Middle frontal gyrus (tissue), 1 donor: ENCODE measurements around the gene CRYGN.

Experiments
- DNase-seq: peaks from one replicate; pipeline ENCODE4 v3.0.0-alpha.2; 2015; ENCODE audit warnings: low spot score; ENCODE audit errors: extremely low spot score

CRYGN gene

DNA sequence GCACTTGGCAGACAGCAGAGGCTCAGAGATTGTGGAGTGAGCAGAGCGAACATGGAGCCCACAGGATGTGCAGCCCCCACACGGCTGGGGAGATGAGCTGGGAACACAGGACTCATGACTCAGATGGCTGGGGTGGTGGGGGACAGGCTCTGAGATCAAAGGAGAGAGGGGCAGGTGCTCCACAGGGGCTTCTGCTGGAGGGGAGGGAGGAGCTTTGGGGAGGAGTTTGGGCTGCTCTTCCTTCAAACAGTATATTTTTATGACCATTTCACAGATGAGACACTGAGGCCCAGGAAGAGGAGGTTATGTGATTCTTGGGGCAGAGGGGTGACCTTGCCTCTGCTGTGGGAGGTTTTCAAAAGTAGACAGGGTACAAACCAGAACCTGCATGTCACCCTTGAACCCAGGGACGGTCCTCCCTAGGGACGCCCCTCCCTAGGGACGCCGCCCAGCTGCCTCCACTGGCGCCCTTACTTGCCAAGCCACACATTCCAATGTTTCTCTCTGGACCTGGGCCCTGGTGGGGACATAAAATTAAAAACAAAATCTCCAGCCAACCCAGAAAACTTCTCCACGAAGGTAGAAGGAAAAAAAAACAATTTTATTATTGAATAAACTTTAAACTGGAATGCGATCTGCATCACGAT, 981 bp upstream of the CRYGN start:
- DNase-seq: no peak

DNA sequence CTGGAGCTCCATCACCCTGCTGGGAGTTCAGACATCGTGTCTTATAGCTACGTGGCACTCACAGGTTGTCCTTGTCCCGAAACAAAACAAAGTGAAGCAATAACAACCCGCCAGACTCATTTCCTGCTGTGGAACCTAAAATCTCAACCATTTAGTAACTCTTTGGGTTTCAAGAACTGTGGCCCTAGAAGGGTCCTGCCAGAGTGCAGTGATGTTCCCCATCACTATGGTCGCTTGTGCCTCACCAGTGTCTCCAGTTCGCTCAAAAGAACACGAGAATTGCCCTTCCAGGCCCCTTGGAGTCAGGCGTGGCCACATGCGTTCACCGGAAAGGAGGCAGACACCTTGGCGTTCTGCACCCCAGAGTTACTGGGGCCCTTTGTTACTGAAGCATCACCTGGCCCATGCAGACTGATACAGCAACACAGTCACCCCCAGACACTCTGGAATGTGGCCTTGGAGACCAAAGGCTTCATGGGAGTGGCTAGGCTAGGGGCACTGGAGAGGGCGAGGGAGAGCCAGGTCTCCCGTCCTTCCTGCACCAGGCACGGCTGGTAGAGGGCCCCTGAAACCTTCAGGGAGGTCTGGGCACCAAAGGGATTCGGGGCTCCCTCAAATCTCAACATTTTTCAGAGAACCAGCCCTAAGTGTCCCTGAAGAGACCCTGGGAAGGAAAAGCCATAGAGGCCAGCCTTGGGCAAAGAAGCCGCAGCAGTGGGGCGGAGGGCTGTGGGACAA, 908 bp downstream of the CRYGN start:
- no peak for DNase-seq

DNA sequence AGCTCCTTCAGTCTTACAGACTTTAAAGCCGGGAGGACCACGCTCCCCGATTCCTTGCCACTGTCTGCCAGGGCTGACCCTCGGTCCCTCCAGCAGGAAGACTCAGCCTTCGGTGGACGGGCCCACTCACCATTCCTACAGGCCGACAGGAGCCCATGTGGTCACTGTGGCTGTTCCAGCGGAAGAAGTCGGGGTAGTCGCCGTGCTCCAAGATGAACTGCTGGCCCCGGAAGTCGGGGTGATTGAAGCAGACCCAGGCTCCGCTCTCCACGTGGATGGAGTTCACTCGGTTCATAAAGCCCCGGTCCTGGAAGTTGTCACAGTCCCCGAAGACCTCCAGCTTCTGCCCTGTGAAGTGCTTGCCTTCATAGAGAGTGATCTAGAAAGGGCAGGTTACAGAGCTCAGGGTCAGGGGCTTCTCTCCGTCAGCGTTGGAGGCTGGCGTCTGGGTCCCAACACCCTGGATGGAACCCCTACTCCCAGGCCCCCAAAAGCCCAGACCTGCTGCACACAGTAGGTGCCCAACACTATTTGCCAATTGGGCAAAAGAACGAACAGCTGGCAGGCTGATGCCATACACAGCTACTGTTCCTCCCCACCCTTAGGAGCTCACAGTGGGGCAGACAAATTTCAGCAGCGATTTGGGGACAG, 1.9 kb downstream of the CRYGN start:
- DNase-seq: no peak

DNA sequence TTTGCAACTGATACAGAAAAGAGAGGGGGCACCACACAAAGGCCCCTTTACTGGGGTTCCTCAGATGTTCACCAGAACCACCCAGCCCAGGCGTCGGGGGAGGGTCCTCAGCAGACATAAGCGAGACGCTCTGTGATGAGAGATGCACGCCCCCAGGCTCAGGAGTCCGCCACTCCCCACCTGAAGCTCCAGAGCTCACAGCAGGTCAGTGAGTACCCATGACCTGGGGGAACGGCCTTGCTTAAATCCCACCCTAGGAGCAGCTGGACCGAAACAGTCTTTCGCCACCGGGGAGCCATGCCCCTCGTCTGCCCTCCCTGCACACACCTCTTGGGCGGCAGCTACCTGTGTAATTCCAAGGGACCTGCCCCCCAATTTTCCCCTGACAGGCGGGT, 2.8 kb downstream of the CRYGN start:
- DNase-seq: no peak

DNA sequence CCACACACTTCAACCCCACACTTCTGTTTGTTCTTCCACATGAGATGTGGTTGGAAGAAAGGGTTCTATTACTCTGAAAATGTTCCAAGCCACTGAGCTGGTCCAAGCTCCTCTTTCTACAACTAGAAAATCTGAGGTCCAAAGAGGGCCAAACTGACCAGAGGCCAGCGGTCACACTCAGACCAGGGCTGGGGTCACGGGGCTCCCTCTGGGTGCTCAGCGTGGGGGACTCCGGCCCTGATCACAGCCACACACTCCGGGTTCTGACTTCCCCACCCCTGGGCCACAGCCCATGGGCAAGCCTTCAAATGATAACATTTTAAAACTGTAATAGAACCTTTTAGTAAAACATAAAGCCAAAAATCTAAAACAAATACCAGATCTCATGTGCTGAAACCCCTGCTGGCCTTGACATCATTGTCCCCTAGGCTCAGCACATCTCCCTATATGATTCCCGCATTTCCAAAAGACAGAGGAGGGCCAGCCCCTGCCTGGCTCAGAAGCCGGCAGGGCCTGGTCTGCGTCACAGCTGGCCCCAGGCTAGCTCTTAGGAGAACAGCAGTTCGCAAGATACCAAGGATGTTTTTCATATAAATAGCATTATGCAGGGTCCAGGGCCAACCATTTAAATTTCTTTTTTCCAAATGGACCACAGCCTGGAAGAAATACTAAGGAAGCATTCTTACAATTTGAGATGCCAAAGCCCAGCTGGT, 3.3 kb downstream of the CRYGN start:
- no peak for DNase-seq

DNA sequence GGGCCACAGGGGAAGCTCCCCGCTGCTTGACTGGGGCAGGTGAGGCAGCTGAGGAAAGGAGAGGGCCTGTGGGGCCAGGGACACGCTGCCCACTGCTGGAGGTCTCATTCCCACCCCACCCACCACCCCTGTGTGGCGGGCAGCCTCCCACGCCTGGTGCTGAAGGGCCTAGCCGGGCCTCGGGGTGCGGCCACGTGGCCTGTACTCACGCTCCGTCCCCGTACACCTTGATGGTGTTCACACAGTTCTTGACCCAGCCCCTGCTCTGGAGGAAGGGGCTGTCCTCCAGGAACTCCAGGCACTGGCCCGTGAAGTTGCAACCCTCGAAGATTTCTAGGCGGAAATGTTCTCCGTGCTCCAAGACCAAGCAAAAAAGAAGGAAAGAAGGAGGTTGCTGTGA, 4.0 kb downstream of the CRYGN start:
- no peak for DNase-seq

DNA sequence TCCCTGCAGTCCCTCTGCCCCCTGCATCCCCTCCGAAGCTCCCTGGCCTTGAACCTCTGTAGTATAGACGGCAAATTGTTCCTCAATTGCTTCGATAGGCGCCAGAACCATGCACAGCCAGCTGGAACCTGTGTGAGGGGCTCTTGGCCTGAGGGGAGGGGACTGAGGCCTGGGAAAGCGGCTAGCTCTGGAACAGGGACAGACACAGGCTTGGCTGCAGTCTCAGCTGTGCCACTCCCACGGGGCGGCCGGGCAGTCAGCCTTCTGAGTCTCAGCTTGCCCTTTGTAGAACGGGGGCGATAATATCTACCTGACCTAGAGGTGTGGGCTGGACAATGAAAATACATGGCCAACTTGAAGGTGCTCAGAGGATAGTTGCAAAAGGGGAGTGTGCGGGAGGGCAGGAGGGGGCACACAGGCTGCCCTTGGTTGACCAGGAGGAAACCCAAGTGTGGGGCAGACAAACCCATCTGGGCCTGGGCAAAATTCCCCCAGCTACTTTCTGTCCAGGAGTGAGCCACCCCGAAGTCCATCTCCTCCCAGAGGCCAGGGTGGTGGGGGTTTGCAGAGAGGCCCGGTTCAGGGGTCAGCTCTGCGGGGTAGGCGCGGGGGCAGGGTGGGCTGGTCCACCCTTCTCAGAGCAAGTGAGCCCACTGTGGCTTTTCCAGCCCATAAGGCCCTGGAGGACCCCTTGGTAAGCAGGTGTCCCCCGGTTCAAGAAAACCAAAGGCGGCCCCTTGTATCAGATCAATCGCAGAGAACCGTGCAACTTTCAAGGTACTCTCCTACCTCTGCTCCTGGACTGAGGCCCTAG, 4.6 kb downstream of the CRYGN start:
- no peak for DNase-seq

DNA sequence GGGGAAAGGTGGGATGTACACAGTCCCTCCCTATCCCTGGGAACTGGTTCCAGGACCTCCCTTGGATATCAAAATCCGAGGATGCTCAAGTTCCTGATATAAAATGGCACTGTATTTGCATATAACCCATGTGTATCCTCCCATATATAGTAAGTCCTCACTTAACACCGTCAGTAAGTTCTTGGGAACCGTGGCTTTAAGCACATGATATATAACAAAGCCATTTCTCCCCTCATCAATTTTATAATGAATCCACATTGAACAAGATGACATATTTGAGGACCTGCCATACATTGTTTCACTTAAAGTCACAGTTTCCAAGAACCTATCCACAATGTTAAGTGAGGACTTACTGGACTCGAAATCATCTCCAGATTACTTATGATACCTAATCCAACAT, 5.4 kb downstream of the CRYGN start:
- DNase-seq: no peak

DNA sequence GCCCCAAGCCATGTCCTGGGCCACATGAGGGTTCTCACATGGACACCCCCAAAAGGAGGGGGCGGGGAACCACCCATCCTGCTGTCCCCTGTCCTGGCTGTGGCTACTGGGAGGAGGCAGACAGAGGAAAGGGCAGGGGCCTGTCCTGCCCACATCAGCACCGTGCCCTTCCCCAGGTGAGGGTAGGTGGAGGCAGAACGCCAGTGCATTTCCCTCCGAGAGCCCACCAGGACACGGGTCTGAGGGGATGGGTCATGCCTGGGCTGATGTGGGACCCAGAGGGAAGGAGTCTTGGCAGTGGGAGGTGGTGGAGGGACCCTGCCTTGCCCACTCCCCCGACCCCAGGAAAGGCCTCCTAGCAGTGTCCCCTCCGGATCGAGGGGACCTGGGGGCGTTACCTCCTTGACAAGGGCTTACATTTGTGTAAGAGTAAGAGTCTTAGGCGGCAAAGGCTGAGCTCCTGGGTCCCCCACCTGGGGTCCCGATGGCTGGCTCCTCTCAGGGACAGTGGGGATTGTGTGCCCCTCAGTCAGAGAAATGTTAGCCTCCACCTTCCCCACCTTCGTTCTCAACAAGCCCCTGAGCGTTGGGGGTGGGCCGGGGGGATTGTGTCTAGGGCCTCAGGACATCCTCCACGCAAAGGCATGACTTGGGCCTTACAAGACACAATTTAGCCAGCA, 6.1 kb downstream of the CRYGN start:
- no peak for DNase-seq

DNA sequence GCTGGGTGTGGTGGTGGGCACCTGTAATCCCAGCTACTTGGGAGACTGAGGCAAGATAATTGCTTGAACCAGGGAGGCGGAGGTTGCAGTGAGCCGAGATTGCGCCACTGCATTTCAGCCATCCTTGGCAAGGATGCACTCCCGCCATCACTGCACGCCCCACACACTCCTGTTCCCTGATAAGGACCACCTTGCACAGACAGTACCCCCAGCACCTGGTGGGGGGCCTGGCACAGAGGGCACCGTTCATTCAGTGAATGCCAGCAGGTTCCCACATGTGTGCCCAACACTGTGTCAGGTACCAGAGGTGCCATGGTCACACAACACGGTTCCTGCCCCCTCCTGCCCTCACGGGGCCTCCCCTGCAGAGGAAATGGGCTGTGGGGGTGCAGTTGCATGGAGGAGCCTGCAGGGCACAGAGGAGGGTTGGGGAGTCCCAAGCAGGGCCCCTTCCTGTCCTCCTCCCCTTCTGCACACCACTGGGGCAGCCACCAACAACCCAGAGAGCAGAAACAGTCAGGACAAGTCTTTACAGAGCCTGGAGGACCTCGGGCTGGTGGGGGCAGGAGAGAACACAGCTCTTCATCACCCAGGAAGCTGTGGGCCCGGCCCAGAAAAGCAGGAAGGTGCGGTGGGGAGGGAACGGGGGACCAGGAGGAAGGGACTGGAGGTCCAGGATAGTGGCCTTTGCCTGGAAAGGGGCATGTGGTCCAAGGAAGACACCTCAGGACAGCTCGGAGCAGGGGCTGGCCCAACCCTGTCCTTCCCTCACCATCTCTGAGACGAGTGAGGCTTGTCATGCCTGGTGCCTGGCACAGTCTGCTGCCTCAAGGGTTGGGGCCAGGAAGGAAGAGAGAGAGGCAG, 7.1 kb downstream of the CRYGN start:
- DNase-seq: no peak

DNA sequence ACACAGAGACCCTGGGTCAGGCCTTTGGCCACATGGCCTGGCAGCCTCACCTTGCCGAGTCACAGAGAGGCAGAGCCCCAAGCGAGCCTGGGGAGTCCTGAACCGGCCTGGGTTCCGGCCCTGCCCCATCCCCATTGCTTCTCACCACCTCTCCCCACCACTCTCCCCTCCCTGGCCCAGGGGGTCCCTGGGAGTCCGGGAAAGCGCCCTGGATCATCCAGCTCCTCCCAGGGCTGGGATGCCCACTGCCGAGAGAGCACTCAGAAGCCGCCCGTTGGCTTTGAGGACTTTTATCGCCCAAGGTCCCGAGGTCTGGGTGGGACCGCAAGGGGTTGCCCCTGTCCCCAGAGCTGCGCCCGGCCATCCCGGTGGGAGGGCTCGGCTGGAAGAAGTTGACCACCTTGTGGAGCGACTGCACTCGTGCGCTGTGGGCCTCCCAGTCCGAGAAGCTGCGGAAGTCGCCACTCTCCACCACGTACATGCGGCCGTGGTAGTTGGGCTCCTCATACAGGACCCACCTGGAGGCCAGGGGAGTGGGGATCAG, 8.1 kb downstream of the CRYGN start:
- DNase-seq: no peak

DNA sequence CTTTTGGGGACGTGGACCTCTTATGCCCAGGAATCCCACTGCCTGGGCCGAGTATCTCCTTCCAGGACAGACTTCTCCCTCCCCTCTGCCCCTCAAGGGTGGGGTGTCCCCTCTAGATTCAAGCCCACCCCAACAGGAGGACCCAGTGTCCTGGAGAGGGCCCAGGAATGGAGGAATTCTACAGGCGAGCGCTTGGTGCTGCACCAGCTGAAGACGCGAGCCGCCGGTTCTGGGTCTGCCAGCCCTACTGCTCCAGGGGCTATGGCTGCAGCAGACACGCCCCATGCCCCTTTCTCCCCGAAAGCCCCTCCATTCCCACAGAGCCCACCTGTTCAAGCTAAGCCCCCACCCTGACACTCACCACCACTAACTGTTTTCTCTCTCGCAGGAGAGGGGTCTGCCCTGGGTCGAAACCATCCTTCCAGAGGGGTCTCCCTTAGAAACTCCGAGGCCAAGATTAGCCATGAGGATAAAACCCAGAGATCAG, 8.6 kb downstream of the CRYGN start:
- no peak for DNase-seq

DNA sequence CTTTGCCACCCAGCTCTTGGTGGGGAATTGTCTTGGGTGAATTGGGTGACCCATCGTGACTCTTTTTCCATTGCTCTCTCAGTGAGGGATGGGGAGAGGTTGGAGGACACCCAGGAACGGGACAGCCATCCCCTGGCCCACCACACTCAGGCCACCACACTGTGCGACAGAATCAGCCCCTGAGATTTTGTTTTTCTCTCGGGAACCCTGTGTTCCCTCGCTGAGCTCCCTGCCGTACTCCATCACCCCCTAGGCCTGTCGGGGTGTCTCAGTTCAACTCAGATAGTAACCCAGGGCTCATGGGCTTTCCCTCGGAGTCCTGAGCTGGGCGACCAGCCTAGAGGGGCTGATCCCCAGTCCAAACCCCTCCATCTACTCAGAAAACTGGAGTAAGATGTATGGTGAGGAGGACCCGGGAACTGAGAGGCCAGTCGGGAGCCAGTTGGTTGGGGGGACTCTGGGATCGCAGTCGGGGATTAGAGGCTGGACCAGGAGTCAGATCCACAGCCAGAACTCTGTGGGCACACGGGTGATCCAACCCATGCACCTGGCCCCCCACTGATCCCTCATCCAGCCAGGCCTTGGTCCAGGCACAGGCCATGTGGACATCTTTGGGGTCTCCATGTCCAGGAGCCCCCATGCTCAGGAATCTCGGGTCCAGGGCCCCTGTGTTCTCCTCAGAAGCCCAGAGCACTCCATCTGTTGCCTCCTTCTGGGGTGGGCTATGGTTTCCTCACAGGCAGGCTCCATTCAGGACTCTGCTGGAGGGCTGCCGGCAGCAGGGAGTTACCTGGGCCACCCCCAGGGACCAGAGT, 9.3 kb downstream of the CRYGN start:
- no peak for DNase-seq

DNA sequence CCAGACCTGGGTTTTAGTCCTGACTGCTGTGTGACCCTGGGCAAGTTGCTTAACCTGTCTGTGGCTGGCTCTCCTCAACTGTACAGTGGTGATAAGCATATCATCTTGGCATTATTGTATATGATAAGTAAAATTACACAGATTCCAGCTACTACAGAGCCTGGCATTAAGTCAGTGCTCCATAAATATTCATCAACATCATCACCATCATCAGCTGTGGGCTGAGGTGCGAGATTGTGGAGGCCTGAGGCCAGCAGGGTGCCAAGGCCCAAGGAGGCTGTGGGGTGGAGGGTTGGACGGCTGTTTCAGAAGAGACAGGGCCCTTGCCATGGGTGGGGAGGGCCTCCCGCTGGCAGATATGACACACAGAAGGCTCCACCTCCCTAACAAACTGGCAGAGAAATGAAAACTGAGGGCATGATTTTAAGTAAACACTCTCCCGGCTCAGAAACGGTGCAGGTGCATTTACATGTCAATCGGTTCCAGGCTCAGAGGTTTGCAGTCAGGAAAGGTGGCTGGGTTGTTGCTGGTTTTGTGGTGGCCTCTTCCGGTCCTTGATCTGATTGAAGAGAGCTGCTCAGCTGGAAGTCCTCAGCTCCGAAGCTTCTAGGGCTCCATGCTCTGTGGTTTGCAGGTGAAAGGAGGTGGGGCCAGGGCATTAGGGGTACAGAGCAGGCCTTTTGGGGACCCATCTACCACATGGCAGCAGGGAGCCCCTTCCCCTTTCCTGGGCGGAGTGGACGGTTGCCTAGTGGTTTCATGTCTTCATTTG, 10.2 kb downstream of the CRYGN start:
- DNase-seq: no peak

DNA sequence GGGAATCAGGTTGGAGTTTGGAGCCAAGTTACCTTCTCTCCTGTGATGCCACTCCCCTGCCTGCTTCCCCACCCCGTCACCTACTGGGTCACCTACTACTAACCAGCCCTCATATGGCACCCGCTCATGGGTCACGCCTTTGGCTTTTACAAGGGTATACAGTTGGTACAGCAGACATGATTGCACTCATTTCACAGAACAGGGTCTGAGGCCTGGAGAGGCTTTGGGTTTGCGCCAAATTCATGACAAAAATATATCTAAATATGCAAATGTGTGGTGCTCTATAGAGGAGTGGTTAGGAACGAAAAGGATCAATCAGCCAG, 10.7 kb downstream of the CRYGN start:
- DNase-seq: no peak

DNA sequence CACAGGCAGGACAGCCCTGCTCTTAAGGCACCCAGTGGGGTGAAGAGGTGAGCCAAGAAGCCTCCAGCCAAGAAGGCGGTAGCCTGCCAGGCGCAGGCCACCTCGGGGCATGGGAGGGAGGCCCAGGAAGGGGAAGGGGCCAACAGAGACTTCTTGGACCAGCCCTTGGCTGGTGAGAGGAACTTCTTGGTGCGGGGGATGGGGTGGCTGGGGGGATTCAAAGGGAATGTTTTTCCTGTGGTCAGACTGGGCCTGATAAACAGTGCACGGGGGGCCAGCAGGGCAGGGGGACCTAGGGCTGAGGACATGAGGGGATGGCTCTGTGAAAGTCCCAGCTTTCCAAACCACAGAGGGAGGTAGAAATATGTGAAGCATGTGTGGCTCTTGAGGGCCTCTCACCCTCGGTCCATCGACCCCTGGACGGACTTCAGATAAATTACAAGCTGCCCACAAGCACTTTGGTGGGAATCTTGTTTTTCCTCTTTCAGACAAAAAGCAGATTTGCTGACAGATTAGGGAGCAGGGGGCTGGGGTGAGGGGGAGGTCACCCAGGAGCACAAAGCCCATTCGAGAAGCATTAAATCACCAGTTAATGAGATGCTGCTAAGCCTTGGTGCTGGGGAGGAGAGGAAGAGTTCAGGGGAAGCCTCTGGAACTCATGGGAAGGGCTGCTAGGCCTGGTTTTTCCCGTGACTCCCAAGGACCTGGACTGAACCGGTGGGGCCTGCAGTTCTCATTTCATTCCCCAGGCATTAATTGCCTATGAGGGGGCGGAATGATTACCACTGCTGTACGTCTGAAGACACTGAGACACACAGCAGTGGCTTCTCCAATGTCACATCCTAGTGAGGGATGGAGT, 11.3 kb downstream of the CRYGN start:
- no peak for DNase-seq
